ENCODE results near the gene FCAMR. TPM values are rescaled to one million over a fixed set of nuclear protein-coding genes. Genes with fewer than 3 reads are reported as not detected.

FCAMR gene
- total RNA-seq, 1 experiment from 2014 or later, result not detected

- peak; percentile 83 for DNase-seq (ENCODE audit: low spot score)
- Mint-ChIP-seq H3K9me3 (no peaks in the 10 kb centered on the region), H3K36me3 (no peaks in the 10 kb centered on the region), H3K27ac (no peak overlapping the region), H3K27me3 (ENCODE audit: low read depth) (no peaks in the 10 kb centered on the region), H3K4me3 (no peak overlapping the region), H3K4me1 (peaks cover 5% of the 10 kb centered on the region; the same call in 1 of the 2 replicates)
- ChIA-PET CTCF (interaction anchor here (0.5 to 2.8 kb wide), 38 partner anchors 10 to 1028 kb away, joined by 3 to 87 read pairs (median 6); partner anchors contain the start of genes C1orf116, FCAMR, FCMR and PFKFB2), POLR2A (no interaction called here)
- TF ChIP-seq CTCF (IDR thresholded peaks at IDR 0.05) (peak; percentile 59), ZNF512 (CRISPR knock-in tag; IDR thresholded peaks at IDR 0.05; ENCODE audit: borderline replicate concordance) (no peak), ZBTB21 (CRISPR knock-in tag; IDR thresholded peaks at IDR 0.05; ENCODE audit: borderline replicate concordance) (no peak), MLX (CRISPR knock-in tag; IDR thresholded peaks at IDR 0.05) (no peak), PRDM15 (CRISPR knock-in tag; IDR thresholded peaks at IDR 0.05) (no peak), NFE2L1 (CRISPR knock-in tag; IDR thresholded peaks at IDR 0.05) (no peak), AR (CRISPR knock-in tag; IDR thresholded peaks at IDR 0.05) (no peak), E2F4 (CRISPR knock-in tag; IDR thresholded peaks at IDR 0.05; ENCODE audit: borderline replicate concordance, low read depth) (no peak), E2F5 (CRISPR knock-in tag; IDR thresholded peaks at IDR 0.05) (no peak), ZNF423 (CRISPR knock-in tag; IDR thresholded peaks at IDR 0.05) (peak; percentile 55), GABPB1 (CRISPR knock-in tag; IDR thresholded peaks at IDR 0.05) (no peak), TCF7 (CRISPR knock-in tag; IDR thresholded peaks at IDR 0.05; ENCODE audit: low read depth) (no peak), IRF1 (CRISPR knock-in tag; IDR thresholded peaks at IDR 0.05) (no peak)
- peak; percentile 92 for ATAC-seq
These were observed 34.7 kb downstream of the FCAMR start for GRCh38 chr1:206935491-206936067.

All from WTC11 (cell line).